SK-MEL-5 (cell line): Measurements from ENCODE around the gene PGA5. TPM values are rescaled to one million over a fixed set of nuclear protein-coding genes. Genes with fewer than 3 reads are reported as not detected.

Experiments used
- DNase-seq: peaks from one replicate; pipeline ENCODE4 v3.0.0-alpha.2; 2016; ENCODE audit warnings: low read depth, low spot score
- in situ Hi-C: cut with HindIII; loops from 2 replicates; pipeline ENCODE4 v1.10.0; 2016; ENCODE audit warnings: low sequenced_read_pairs, high pct_unique_total_duplicates, low pct_unique_long_range_greater_than_20kb
- total RNA-seq: library from RNA; depleted of rRNA; stranded (reverse); fragments of >200 nt; shearing (Covaris generic); gene quantifications from 2 replicates; pipeline ENCODE4 v1.2.3, GENCODE V29; 2014

PGA5 gene
- total RNA-seq, 1 experiment from 2014 or later = not detected

- no peak for DNase-seq
- in situ Hi-C loops = no loop called here
Observed at GRCh38 chr11:61279934-61280659, 39.1 kb downstream of the PGA5 start.

GRCh38 chr11:61280883-61281580 lies 40.1 kb downstream of the PGA5 start:
- in situ Hi-C loops = no loop called here
- DNase-seq = no peak

GRCh38 chr11:61281581-61282250 lies 40.7 kb downstream of the PGA5 start:
- in situ Hi-C loops = no loop called here
- peak; percentile 35 for DNase-seq

- no peak for DNase-seq
- in situ Hi-C loops = no loop called here
Observed at GRCh38 chr11:61283613-61284012, 42.6 kb downstream of the PGA5 start.

- DNase-seq = no peak
- in situ Hi-C loops = no loop called here
Observed at GRCh38 chr11:61287338-61287977, 46.5 kb downstream of the PGA5 start.

- in situ Hi-C loops = no loop called here
- no peak for DNase-seq
Observed at GRCh38 chr11:61290905-61291690, 50.1 kb downstream of the PGA5 start.

- DNase-seq = no peak
- in situ Hi-C loops = no loop called here
Observed at GRCh38 chr11:61292356-61292755, 51.4 kb downstream of the PGA5 start.

- in situ Hi-C loops = no loop called here
- no peak for DNase-seq
Observed at GRCh38 chr11:61293867-61294716, 53.1 kb downstream of the PGA5 start.

- in situ Hi-C loops = no loop called here
- no peak for DNase-seq
Observed at GRCh38 chr11:61294717-61295595, 54.0 kb downstream of the PGA5 start, which contains the start of gene VWCE. Gene VWCE (minus strand): TSS chr11:61295316. CDS start chr11:61295037, 279 bp downstream.

- in situ Hi-C loops = no loop called here
- DNase-seq = no peak
Observed at GRCh38 chr11:61295596-61295926, 54.6 kb downstream of the PGA5 start.

- no peak for DNase-seq
- in situ Hi-C loops = no loop called here
Observed at GRCh38 chr11:61297341-61297740, 56.4 kb downstream of the PGA5 start.

GRCh38 chr11:61297746-61298145 lies 56.8 kb downstream of the PGA5 start:
- in situ Hi-C loops = no loop called here
- DNase-seq = peak; percentile 58

- peak; percentile 47 for DNase-seq
- in situ Hi-C loops = no loop called here
Observed at GRCh38 chr11:61298663-61299244, 57.8 kb downstream of the PGA5 start.
